SK-N-MC (cell line): ENCODE data around the gene CHRNA4.
"Not testable (repeated sequence)": the region's sequence is repeated elsewhere in the genome, so short reads cannot be mapped to it uniquely, and the experiment has no call there.

Experiments used
- DNase-seq: peaks from one replicate; pipeline ENCODE4 v3.0.0-alpha.2; 2011; ENCODE audit warnings: low read depth, low spot score
- H3K27ac ChIP-seq: fragments of 200-600 bp; sonication (generic); 2 replicates; pipeline ENCODE4 v1.5.1; 2016; ENCODE audit warnings: mixed run types
- H3K36me3 ChIP-seq: fragments of 200-600 bp; sonication (generic); 2 replicates; pipeline ENCODE4 v1.6.1; 2017; ENCODE audit warnings: antibody characterized with exemption, low read length, mixed read lengths; ENCODE audit not compliant: insufficient read depth
- H3K4me3 ChIP-seq: fragments of 200-600 bp; sonication (generic); 2 replicates; pipeline ENCODE4 v1.5.1; 2016
- H3K9ac ChIP-seq: fragments of 200-600 bp; sonication (generic); 2 replicates; pipeline ENCODE4 v1.8.0; 2017; ENCODE audit warnings: mixed run types, mixed read lengths; ENCODE audit not compliant: insufficient read length
- H3K9me3 ChIP-seq: fragments of 200-600 bp; sonication (generic); 2 replicates; pipeline ENCODE4 v1.6.1; 2017; ENCODE audit warnings: low read depth, mild to moderate bottlenecking, antibody characterized with exemption, low read length, moderate library complexity, mixed read lengths
- EZH2 ChIP-seq: fragments of 200-600 bp; sonication (generic); IDR thresholded peaks from one replicate; pipeline ENCODE4 v1.6.1; 2017; ENCODE audit warnings: antibody characterized with exemption
- FOXP2 ChIP-seq: optimal IDR thresholded peaks from 2 replicates; pipeline ENCODE3; 2011; ENCODE audit warnings: mild to moderate bottlenecking, moderate library complexity; ENCODE audit not compliant: insufficient read depth; ENCODE audit errors: extremely low read length, control extremely low read depth
- POLR2AphosphoS5 ChIP-seq: IDR thresholded peaks from 2 replicates; pipeline ENCODE4 v1.6.1; 2012; ENCODE audit warnings: mild to moderate bottlenecking, low read depth, low read length, borderline replicate concordance

The CHRNA4 gene

DNA sequence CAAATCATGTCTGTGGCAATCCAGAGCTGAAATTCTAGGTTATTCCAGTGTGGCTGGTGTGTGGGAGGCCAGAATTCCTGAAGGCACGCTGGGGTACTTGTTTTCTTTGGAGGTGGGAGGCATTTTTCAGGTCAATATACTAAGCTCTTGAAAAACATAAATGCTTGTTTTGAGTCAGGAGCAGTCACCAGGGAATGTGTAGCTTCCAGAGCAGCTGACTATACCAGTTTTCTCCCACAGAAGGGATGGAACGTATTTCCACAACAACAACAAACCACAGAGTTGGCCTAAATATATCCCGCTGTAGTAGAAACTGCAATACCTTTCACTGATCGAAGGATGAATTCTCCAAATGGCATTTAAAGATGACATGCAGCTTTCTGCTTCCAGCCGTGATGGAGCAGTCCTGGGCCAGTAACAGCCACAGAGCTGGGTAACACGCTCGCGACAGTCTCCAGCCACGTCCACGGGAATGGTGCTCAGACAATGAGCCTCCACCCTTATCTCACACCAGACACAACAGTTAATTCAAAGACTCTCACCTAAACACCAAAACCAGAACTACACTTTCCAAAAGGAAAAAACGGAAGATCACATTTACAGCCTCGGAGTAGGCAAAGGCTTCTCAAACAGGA is 23.2 kb downstream of the CHRNA4 start:
- Histone ChIP-seq H3K9me3 (no peaks in the 10 kb centered on the region), H3K27ac (no peak overlapping the region), H3K4me3 (no peak overlapping the region), H3K9ac (no peak overlapping the region), H3K36me3 (no peaks in the 10 kb centered on the region)
- DNase-seq: no peak
- TF ChIP-seq FOXP2 (no peak), POLR2AphosphoS5 (no peak), EZH2 (no peak)

DNA sequence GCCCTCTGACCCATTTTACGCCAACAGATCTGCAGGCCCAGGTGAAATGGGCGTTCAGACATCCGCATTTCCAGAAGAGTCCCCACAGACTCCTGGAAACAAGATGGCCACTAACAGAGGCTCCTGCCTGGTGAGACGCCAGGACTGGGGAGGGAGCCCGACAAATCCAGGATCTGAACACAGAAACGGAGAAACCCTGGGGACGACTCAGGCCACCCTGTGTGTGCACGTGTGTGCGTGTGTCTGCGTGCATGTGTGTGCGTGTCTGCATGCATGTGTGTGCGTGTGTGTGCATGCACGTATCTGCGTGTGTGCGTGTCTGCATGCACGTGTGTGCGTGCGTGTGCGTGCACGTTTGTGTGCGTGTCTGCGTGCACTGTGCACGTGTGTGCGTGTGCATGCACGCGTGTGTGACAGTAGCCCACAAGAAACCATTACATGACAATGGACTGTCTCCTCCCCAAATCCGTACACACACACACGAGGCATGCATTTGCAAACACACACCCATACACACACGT is 24.9 kb downstream of the CHRNA4 start:
- Histone ChIP-seq H3K27ac (no peak overlapping the region), H3K4me3 (no peak overlapping the region), H3K36me3 (no peaks in the 10 kb centered on the region), H3K9me3 (no peaks in the 10 kb centered on the region), H3K9ac (no peak overlapping the region)
- no peak for DNase-seq
- TF ChIP-seq FOXP2 (no peak), POLR2AphosphoS5 (no peak), EZH2 (no peak)

DNA sequence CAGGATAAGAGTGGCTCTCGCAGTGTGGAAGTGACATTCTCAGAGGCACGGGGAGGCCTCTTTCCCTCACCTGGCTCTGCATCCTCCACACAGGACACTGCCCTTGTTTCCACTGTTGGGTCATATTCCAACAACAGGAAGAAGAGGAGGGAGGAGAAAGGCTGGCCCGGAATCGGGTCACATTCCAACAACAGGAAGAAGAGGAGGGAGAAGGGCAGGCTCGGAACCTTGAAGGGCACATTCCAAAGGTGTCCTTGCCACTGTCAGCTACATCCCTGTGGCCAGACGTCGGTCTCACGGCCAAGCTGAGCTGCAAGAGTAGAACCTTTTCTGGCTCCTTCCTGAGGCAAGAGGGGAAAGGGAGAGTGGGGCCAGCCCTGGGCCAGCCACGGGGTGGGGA is 25.4 kb downstream of the CHRNA4 start:
- Histone ChIP-seq H3K9ac (no peak overlapping the region), H3K9me3 (no peaks in the 10 kb centered on the region), H3K36me3 (no peaks in the 10 kb centered on the region), H3K27ac (no peak overlapping the region), H3K4me3 (no peak overlapping the region)
- no peak for TF ChIP-seq FOXP2
- no peak for TF ChIP-seq POLR2AphosphoS5
- no peak for TF ChIP-seq EZH2
- DNase-seq: no peak

DNA sequence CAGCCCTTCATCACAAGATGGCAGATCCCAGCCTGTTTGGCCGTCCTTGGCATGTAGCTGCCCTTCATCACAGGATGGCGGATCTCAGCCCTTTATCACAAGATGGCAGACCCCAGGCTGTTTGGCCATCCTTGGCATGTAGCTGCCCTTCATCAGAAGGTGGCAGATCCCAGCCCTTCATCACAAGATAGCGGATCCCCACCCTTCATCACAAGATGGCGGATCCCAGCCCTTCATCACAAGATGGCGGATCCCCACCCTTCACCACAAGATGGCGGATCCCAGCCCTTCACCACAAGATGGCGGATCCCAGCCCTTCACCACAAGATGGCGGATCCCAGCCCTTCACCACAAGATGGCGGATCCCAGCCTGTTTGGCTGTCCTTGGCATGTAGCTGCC is 26.1 kb downstream of the CHRNA4 start:
- H3K27ac ChIP-seq, H3K4me3 ChIP-seq, DNase-seq, H3K36me3 ChIP-seq, H3K9ac ChIP-seq, H3K9me3 ChIP-seq: not testable (repeated sequence)

DNA sequence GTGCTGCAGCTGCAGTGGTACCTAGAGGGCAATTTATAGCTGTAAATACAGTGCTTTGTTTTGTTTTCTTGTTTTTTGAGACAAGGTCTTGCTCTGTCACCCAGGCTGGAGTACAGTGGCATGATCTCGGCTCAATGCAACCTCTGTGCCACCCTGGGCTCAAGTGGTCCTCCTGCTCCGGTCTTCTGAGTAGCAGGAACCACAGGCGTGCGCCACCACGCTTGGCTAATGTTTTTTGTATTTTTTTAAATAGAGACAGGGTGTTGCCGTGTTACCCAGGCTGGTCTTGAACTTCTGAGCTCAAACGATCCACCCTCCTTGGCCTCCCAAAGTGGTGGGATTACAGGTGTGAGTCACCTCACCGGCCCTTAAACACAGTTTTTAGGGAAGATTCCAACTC is 26.8 kb downstream of the CHRNA4 start:
- Histone ChIP-seq H3K27ac (no peak overlapping the region), H3K9ac (no peak overlapping the region), H3K36me3 (no peaks in the 10 kb centered on the region), H3K9me3 (no peaks in the 10 kb centered on the region), H3K4me3 (no peak overlapping the region)
- TF ChIP-seq FOXP2 (no peak), POLR2AphosphoS5 (no peak), EZH2 (no peak)
- no peak for DNase-seq

DNA sequence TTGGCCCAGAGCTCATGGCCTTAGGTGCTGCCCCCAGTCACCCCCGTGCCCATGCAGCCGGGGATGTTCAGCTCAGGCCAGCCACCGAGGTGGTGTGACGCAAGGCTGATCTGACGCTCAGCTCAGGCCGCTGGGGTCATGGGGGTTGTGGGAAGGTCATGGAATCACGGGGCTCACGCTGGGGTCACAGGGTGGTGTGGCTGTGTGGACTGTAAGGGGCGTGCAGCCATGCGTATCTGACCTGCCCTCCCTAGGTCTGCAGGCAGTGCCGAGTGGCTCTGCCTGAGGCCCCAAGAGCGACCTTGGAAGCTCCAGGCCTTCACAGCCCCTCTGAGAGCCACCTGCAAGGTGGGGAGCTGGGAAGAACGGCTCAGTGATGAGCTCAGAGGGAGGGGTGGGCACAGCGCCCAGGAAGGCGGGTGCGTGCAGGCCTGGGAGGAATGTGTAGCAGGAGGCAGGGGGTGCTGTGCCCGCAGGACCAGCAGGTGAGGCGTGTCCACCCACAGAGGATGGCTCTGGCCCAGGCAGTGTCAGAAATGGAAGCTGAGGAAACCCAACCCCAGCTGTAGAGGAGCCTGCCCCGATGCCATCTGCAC is 27.8 kb downstream of the CHRNA4 start:
- Histone ChIP-seq H3K36me3 (no peaks in the 10 kb centered on the region), H3K9ac (no peak overlapping the region), H3K4me3 (no peak overlapping the region), H3K9me3 (no peaks in the 10 kb centered on the region), H3K27ac (no peak overlapping the region)
- no peak for DNase-seq
- TF ChIP-seq POLR2AphosphoS5 (no peak), EZH2 (no peak), FOXP2 (no peak)

DNA sequence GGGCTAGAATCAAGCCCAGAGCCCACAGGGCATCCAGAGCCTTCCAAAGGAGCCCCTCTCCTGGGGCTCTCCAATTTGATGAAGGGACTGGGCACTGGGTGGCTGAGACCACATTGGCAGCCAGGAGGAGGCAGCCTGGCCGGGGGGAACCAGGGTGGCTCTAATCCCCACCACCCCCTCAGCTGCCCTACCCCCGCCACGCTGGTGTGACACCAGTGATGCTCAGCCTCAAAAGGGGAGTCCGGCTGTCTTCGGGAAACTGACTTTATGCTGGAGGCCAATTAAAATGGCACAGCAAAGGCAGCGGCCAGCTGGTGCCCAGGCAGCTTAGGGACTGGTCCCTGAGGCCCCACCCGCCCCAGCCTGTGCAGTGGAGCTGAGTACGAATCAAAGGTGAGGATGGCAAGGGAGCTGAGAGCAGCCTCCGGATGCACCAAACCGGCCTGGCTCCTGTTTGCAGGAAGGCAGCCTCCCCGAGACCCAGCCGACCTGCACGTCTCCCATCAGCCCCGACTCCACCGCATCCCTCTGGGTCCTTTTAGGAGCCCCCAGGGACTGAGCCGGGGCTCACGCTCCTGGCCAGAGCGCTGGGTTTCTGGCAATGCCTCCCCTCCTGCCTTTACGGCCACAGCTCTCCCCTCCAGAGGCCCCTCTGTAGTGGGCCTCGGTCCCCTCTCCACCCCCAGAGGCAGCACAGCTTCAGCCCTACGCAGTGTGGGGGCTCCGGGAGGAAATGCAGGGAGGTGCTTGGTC is 28.5 kb downstream of the CHRNA4 start:
- no peaks in the 10 kb centered on the region for H3K9me3 ChIP-seq
- TF ChIP-seq POLR2AphosphoS5: no peak
- no peak for TF ChIP-seq FOXP2
- TF ChIP-seq EZH2: no peak

DNA sequence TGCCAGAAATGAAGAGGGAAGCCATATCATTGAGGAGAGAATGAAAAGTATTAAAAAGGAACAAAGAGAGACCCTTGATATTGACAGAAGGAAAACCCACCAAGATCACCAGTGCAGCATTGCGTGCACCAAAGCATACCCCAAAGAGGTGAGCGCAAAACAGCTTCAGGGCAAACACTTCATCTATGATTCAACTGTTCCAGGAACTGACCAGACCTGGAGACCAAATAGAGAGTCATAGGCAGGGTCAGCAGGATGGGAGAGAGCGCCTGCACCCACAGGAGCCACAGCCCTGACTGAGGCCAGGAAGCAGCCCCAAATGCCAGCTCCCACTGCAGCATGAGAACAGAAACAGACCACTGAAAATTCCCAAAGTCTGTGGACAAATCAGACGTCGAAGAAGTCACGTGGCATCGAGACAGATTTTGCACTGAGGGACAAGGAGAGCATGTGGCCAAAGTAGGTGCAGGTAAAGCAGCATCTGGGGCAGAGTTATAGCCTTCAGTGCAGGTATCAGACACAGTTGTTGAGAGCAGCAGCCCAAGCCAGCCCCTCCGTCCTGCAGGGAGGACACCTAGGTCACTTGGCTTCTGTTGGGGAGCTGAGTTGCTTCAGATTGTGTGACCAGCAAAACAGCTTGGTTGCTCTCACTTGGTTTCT is 29.3 kb downstream of the CHRNA4 start:
- DNase-seq: no peak
- Histone ChIP-seq H3K4me3 (no peak overlapping the region), H3K9me3 (no peaks in the 10 kb centered on the region), H3K9ac (no peak overlapping the region), H3K27ac (no peak overlapping the region), H3K36me3 (no peaks in the 10 kb centered on the region)
- TF ChIP-seq FOXP2 (no peak), EZH2 (no peak), POLR2AphosphoS5 (no peak)

More for the DNA sequence above, 28.5 kb downstream of the CHRNA4 start:
- no peak overlapping the region for H3K27ac ChIP-seq
- DNase-seq: no peak
- no peak overlapping the region for H3K9ac ChIP-seq
- no peaks in the 10 kb centered on the region for H3K36me3 ChIP-seq
- H3K4me3 ChIP-seq: no peak overlapping the region
